ENCODE data around the gene ENTPD6. TPM values are rescaled to one million over a fixed set of nuclear protein-coding genes. Genes with fewer than 3 reads are reported as not detected.
"Not testable (repeated sequence)": the region's sequence is repeated elsewhere in the genome, so short reads cannot be mapped to it uniquely, and the experiment has no call there.

Gene ENTPD6
- total RNA-seq, 2 experiments from 2014 or later = 39.4 to 42.8 TPM

DNA sequence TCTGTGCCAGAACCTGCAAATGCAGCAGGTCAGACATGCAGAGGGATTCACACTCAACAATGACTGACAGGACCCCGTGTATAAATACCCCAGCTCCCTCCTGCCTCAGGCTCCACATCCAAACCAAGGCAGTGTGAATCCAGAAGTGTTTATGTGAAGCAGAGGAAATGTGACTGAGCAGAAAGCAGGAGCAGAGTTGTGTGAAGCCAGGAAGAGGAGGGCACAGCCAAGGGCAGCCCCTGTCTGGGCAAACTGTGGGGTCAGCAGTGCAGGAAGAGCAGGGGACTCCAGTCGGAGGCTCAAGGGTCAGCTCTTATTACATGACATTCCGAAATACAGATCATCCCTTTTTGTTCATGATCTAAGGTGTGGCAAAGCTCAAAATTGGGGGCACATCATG lies 19.3 kb upstream of the ENTPD6 start:
- DNase-seq (no peak), ATAC-seq (no peak)
- Mint-ChIP-seq H3K4me1 (ENCODE audit: low read depth) (peaks cover 8% of the 10 kb centered on the region), H3K36me3 (ENCODE audit: low read depth) (no peaks in the 10 kb centered on the region), H3K27ac (no peak overlapping the region), H3K9me3 (no peaks in the 10 kb centered on the region), H3K4me3 (no peak overlapping the region), H3K27me3 (no peaks in the 10 kb centered on the region)
- ChIA-PET CTCF (interaction anchor here (0.8 to 1.7 kb wide), 6 partner anchors 11 to 181 kb away, joined by 3 to 6 read pairs (median 4); no protein-coding TSS in a partner anchor), POLR2A (no interaction called here)
- TF ChIP-seq CTCF (IDR thresholded peaks at IDR 0.05) = no peak
- intact Hi-C loops (cut with micrococcal nuclease) = loop anchor here (5.0 kb wide), 1 partner anchor 99 kb away; no protein-coding TSS in a partner anchor

DNA sequence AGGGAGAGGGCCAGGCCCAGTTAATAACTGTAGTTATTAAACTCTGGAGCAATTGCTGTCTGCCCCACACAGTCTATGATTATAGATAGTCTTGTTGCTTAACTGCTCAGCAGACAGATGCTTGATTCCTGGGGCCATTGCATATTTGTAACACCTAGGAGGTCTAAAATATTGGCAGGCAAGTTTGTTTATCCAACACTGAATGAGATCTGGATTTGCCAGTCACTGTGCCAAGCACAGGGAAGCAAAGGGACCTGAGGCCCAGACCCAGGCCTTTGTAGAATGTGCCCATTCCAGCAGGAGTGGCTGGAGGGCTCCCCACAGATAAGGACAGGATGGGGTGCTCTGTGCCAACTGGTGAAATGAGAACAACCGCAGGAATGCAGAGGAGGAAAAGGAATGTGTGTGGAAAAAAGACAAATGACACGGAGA lies 17.6 kb upstream of the ENTPD6 start:
- H3K9me3 Mint-ChIP-seq = no peaks in the 10 kb centered on the region
- ChIA-PET CTCF (interaction anchor here (0.7 to 2.4 kb wide), 15 partner anchors 9 to 203 kb away, joined by 3 to 18 read pairs (median 5); partner anchors contain the start of genes ACSS1 and ENTPD6), POLR2A (no interaction called here)
- no peak for TF ChIP-seq CTCF (IDR thresholded peaks at IDR 0.05)
- DNase-seq (no peak), ATAC-seq (no peak)
- H3K36me3 Mint-ChIP-seq (ENCODE audit: low read depth) = no peaks in the 10 kb centered on the region
- H3K27ac Mint-ChIP-seq = no peak overlapping the region
- H3K4me3 Mint-ChIP-seq = no peak overlapping the region
- intact Hi-C loops (cut with micrococcal nuclease) = loop anchor here (2.0 to 5.0 kb wide), 2 partner anchors 101 to 183 kb away; no protein-coding TSS in a partner anchor
- H3K27me3 Mint-ChIP-seq = no peaks in the 10 kb centered on the region
- H3K4me1 Mint-ChIP-seq (ENCODE audit: low read depth) = peaks cover 8% of the 10 kb centered on the region

DNA sequence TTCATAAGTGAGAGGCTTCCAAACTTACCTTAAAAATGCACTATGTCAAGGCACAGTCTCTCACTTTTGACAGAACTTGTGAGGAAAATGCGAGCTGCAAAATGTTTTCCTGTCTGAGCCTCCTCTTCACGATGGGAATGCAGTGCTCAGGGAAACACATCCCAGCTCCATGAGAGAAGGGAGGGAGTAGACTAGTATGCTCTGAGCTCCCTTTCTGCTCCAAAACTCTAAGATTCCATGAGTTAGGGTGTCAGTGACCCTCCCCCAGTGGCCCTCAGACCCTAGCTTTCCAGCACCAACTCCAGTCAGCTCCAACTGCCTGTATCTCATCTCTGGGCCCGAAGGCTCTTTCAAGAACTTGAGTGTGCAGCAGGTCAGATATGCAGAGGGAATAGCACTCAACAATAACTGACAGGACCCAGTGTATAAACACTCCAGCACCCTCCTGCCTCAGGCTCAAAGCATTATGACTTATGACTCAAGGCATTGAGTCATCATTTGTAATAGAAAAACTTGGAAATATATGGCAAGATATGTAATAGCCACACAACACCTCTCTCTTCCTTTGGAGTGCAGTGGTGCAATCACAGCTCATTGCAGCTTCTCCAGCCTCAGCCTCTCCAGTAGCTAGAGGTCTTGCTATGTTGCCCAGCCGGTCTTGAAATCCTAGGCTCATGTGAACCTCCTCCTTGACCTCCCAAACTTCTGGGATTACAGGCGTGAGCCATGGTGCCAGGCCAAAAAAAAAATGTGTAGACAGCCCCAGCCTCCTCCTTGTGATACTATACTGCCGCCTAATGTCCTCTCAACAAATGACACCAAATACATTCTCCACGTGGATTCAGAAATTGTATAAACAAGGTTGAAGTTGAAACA lies 16.7 kb upstream of the ENTPD6 start:
- DNase-seq = peak; percentile 14
- POLR2A ChIA-PET = no interaction called here

GRCh38 chr20:25179439-25180089 lies 15.9 kb upstream of the ENTPD6 start:
- ATAC-seq (no peak), DNase-seq (no peak)
- no peak overlapping the region for H3K4me3 Mint-ChIP-seq
- no peak overlapping the region for H3K27ac Mint-ChIP-seq
- H3K27me3 Mint-ChIP-seq = peaks cover 4% of the 10 kb centered on the region
- TF ChIP-seq CTCF (IDR thresholded peaks at IDR 0.05) = no peak
- H3K36me3 Mint-ChIP-seq (ENCODE audit: low read depth) = peaks cover 9% of the 10 kb centered on the region
- peaks cover 10% of the 10 kb centered on the region for H3K9me3 Mint-ChIP-seq
- intact Hi-C loops (cut with micrococcal nuclease) = loop anchor here (2.0 to 5.0 kb wide), 2 partner anchors 102 to 185 kb away; no protein-coding TSS in a partner anchor
- H3K4me1 Mint-ChIP-seq (ENCODE audit: low read depth) = peaks cover 4% of the 10 kb centered on the region
- ChIA-PET POLR2A (no interaction called here), CTCF (interaction anchor here (0.8 to 2.4 kb wide), 13 partner anchors 13 to 190 kb away, joined by 3 to 18 read pairs (median 4); partner anchors contain the start of gene ENTPD6)

More for the DNA sequence above, 16.7 kb upstream of the ENTPD6 start:
- peak; percentile 81 for TF ChIP-seq CTCF (IDR thresholded peaks at IDR 0.05)
- ATAC-seq = peak; percentile 74
- Mint-ChIP-seq H3K4me3 (no peak overlapping the region), H3K27ac (no peak overlapping the region), H3K27me3 (peaks cover under 1% of the 10 kb centered on the region), H3K4me1 (ENCODE audit: low read depth) (peaks cover 4% of the 10 kb centered on the region), H3K36me3 (ENCODE audit: low read depth) (peaks cover 5% of the 10 kb centered on the region), H3K9me3 (peaks cover 6% of the 10 kb centered on the region)
- CTCF ChIA-PET = interaction anchor here (0.7 to 2.4 kb wide), 24 partner anchors 9 to 204 kb away, joined by 3 to 18 read pairs (median 4); partner anchors contain the start of genes ACSS1 and ENTPD6
- intact Hi-C loops (cut with micrococcal nuclease) = loop anchor here (2.0 to 5.0 kb wide), 2 partner anchors 102 to 184 kb away; no protein-coding TSS in a partner anchor

DNA sequence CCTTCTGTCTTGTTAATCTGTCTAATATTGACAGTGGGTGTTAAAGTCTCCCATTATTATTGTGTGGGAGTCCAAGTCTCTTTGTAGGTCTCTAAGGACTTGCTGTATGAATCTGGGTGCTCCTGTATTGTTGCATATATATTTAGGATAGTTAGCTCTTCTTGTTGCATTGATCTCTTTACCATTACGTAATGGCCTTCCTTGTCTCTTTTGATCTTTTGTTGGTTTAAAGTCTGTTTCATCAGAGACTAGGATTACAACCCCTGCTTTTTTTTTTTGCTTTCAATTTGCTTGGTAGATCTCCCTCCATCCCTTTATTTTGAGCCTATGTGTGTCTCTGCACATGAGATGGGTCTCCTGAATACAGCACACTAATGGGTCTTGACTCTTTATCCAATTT lies 11.1 kb upstream of the ENTPD6 start:
- CTCF ChIA-PET; POLR2A ChIA-PET; intact Hi-C loops (cut with micrococcal nuclease); DNase-seq; H3K27me3 Mint-ChIP-seq; H3K4me1 Mint-ChIP-seq (ENCODE audit: low read depth); ATAC-seq; H3K27ac Mint-ChIP-seq; H3K4me3 Mint-ChIP-seq; H3K36me3 Mint-ChIP-seq (ENCODE audit: low read depth): not testable (repeated sequence)
- H3K9me3 Mint-ChIP-seq = peaks cover 10% of the 10 kb centered on the region

Data from activated CD8-positive, alpha-beta T cell treated with anti-CD3 and anti-CD28 coated beads for 36 hours (primary cell).